Glomerular visceral epithelial cell (primary cell): ENCODE results near the gene ACADSB.

Experiments used
- DNase-seq: peaks from one replicate; pipeline ENCODE4 v3.0.0-alpha.2; 2016; ENCODE audit errors: extremely low spot score

The ACADSB gene

DNA sequence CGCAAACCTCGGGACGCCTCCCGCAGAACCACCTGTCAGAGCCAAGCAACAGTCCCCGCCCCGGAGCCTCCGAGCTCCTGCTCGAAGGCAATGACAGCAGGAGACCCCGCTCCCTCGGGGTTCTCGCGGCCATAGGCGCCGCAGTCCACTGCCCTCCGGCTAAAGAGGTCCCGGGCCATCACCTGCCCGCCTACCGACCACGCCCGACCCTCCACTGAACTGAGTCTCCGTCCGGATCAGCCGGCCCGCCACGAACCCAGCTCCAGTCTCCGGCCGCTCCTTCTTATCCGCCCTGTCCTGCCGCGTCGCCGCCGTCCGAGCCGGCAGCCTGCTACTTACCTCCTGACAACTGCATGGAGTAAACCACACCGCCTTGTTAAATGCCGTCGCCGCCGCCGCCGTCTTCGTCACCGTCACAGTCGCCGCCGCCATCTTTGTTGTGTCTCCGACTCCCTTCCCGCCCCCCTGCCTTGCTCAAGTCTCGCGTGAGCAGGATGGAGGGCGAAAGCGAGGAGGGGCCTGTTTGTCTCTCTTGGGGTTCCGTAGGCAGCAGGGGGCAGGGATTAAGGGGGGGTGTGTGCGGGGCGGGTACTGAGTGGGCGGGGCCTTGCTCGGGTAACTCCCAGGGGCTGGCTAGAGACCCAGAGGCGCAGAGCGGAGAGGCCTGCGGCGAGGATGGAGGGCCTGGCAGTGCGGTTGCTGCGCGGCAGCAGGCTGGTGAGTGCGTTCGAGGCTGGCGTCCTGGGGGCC lies at the start of gene ACADSB, which contains the start of gene IKZF5:
TSS of gene ACADSB (plus strand) at position 652 of the 750 bp plus-strand sequence. CDS start at position 676, 24 bp downstream.
TSS of gene IKZF5 (minus strand) at position 441 of the 750 bp plus-strand sequence. CDS start 10,170 bp downstream, outside the sequence.
- DNase-seq: peak; percentile 98

- no peak for DNase-seq
Observed at GRCh38 chr10:122962405-122962804, 46.4 kb upstream of the ACADSB start.

GRCh38 chr10:122966879-122967278 lies 41.9 kb upstream of the ACADSB start:
- DNase-seq: no peak

GRCh38 chr10:122968698-122969097 lies 40.1 kb upstream of the ACADSB start:
- no peak for DNase-seq

- no peak for DNase-seq
Observed at GRCh38 chr10:122974023-122974422, 34.8 kb upstream of the ACADSB start.

GRCh38 chr10:122974543-122975064 lies 34.2 kb upstream of the ACADSB start:
- no peak for DNase-seq

- peak; percentile 90 for DNase-seq
Observed at GRCh38 chr10:122980209-122981065, 28.4 kb upstream of the ACADSB start, which contains the start of gene PSTK. PSTK (plus strand) TSS chr10:122980401; CDS start chr10:122980480, 79 bp downstream.

GRCh38 chr10:122981066-122981464 lies 27.7 kb upstream of the ACADSB start:
- DNase-seq: peak; percentile 39

DNA sequence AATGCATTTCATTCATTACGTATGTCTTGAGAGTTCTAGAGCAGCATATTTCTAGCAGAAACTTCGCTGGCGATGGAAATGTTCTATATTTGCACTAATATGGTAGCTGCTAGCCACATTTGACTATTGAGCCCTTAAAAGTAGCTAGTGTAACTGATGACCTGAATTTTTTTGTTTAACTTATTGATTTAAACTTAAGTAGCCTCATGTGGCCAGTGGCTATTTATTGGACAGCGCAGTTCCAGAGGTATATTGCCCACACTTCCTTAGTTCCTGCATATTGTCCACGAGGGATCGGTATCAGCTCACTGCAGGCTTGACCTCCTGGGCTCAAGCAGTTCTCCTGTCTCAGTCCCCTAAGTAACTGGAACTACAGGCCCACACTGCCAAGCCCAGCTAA lies 24.9 kb upstream of the ACADSB start:
- DNase-seq: no peak

GRCh38 chr10:122984708-122985107 lies 24.1 kb upstream of the ACADSB start:
- no peak for DNase-seq

DNA sequence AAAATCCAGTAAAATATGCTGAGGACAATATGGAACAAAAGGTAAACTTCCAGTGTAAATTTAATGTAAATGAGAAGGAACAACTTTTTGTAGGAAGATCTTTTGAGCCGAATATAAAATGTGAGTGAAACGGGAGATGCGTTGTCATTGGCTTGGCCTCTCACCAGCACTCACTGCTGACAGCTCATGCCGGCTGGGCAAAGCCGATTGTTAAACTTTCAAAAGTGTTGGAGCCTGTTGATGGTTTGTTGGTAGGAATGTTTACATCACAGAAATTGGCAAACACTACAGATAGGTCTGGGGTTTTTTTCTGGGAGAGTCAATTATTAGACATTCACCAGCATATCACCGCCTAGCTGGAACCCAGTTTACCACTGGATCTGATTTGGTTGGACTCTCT lies 22.5 kb upstream of the ACADSB start:
- no peak for DNase-seq

DNA sequence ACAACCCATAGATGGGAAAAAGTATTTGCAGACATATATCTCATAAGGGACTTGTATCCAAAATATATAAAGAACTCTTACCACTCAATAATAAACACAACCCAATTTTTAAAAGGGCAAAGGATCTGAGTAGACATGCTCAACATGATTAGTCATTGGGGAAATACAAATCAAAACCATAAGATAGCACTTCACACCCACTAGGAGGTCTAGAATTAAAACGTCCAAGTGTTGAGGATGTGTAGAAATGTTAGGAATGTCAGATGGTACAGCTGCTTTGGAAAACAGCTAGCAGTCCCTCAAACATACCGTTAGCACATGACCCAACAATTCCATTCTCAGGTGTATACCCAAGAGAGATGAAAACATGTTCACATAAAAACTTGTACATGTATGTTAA lies 20.3 kb upstream of the ACADSB start:
- no peak for DNase-seq

DNA sequence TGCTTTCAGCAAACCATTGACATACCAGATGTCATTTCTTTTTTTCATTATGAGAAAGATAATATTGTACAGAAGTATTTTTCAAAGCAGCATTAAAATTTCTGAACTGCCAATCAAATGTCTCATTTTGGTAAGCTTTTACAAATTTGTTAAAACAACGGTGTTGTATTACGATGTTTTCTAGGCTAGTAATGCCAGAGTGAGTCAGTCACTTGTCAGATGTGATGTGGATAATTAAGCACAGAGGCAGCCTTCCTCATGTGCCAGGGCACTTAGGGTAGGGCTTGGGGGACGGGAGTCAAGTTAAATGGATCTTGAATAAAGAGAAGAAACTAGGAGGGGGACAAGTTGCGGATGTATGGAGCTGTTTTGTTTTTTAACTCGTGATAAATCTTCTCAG lies 18.5 kb upstream of the ACADSB start:
- no peak for DNase-seq

DNA sequence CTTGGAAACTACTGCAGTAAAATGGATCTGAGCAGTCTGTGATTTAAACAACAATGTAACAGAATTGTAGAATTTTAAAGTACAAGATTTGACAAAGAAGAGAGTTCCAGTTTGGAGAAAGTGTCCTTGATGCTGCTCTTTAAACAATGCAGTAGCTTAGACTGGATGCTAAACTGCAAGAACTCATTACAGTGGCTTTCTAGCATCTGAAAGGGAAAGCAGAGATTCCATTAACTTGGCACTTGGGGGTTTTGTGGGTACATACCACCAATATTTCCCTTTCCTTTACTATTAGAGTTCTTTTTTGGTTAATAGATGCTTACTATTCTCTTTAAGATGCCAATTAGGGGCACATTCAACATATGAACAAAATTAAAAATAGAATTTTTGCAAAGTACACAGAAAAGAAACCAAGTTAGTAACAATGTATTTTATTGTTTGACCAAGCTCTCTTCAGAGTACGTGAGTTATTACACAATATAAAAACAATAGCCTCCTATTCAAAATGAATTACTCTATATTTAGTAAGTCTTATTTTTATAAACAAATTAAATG lies 16.7 kb upstream of the ACADSB start:
- no peak for DNase-seq

DNA sequence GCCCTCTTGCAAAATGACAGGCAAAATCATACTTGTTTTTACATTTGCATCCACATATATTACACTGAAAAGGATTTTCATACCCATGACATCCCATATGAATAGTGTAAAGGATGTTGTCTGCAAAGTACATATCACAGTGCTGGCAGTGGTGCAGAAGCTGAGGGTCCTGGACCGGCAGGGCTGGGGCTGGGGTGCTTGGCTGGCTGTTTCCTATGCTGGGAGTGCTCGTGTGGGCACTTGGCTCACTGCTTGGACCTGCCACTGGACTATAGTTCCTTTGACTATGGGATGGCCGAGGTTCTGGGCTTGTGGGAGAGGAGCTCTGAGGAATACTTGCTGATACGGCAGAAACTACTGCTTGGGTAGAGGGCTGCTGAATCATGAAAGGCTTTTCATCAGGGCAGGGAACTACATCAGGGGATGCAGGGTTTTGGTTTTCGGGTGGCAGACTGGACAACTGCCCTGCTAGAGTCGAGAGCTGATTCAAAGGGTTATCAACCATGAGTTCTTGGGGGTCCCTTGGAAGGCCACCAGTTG lies 14.9 kb upstream of the ACADSB start:
- DNase-seq: no peak

DNA sequence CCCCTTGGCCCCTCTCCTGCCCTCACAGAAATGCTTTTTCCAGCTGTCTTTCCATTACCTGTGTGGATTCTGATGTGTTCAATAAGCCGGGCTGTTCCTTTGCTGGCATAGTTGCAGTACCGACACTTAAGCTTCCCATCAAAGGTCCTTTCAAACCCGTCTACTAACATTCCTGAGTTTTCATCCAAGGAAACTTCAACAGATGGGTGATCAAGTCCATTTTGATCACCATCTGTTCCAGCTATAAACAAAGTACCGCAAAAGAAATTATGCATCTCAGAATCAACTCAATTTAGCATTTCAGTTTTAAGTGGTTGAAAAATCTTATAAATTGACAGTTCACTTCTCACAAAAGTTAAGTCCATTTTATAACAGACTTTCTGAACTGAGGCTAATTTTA lies 12.9 kb upstream of the ACADSB start:
- no peak for DNase-seq

DNA sequence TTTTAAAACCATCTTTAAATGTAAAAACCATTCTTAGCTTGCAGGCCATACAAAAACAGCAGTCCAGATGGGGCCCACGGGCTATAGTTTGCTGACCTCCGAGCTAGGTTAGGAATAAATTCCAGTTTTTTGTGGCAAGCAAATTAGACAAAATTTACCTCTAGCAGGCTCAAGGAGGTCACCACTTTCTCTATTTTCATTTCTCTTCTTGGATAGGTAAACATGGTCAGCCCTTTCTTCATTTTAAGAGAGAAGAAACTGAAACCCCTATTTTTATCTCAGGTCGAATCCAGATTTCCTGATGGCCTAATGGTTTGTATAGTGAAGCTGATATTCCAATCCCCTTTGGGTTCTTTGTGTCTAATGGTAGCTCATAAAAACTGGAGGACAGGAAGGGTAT lies 10.9 kb upstream of the ACADSB start:
- DNase-seq: no peak

DNA sequence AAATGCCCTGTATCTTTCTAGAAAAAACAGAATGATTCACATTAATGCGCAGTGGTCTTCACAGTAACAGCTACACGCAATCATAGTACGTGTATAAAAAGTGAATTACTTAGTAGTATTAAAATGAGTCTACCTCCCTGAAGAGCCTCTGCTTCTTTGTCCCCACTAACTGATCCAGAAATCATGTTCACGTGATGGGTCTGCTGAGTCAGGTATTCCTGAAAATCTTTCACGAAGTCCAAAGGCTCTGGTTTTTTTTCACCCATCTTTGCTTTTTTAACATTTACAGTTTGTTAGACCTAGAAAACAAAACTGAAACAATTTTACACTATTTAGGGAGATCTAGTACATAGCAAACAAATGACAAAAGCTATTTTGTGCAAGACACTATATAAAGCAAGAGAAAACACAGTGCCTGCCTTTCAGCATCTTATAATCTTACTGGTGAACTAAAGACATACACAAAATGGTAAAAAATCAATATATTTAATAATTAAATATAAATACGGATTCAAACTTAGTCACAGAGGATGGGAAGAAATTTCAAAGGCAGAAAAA lies 10.4 kb upstream of the ACADSB start:
- DNase-seq: no peak

GRCh38 chr10:122998934-122999333 lies 9.9 kb upstream of the ACADSB start:
- DNase-seq: no peak

GRCh38 chr10:122999347-122999746 lies 9.5 kb upstream of the ACADSB start:
- no peak for DNase-seq

DNA sequence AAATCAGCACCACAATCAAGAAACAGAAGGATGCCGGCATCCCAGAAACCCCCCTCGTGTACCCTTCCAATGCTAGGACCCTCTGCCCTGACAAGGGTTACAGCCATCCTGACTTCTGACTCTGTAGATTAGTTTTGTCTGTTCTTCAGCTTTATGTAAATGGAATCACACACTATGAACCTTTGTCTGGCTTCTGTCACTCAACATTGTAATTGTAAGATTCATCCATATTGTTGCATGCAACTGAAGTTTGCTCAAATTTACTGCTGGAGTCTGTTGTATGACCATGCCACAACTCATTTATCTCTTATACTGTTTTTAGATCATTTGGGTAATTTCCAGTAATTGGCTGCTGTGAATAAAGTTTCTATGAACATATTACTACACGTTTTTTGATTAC lies 8.7 kb upstream of the ACADSB start:
- DNase-seq: no peak

- DNase-seq: no peak
Observed at GRCh38 chr10:123001370-123001769, 7.4 kb upstream of the ACADSB start.
